Cardiac muscle cell (in vitro differentiated cells and primary cell): ENCODE results near the gene RPS27A. TPM values are rescaled to one million over a fixed set of nuclear protein-coding genes. Genes with fewer than 3 reads are reported as not detected.
A peak's percentile ranks its signal among the peaks of the same experiment; 100 is the strongest.
"Not testable (repeated sequence)": the region's sequence is repeated elsewhere in the genome, so short reads cannot be mapped to it uniquely, and the experiment has no call there.

ENCODE experiments used
- DNase-seq, 2 donors: peaks; one replicate each; pipeline versions ENCODE4 v3.0.0 to v3.0.0-alpha.2; 2010 to 2017; ENCODE audit warnings: low read depth in 1 of 2, low spot score in 1 of 2
- H3K27ac ChIP-seq: fragments of 200-600 bp; sonication (generic); 2 replicates; pipeline ENCODE4 v1.5.1; 2016
- H3K27me3 ChIP-seq: fragments of 200-600 bp; sonication (generic); 2 replicates; pipeline ENCODE4 v1.6.0; 2016; ENCODE audit warnings: control low read depth
- H3K36me3 ChIP-seq: fragments of 200-600 bp; sonication (generic); 2 replicates; pipeline ENCODE4 v1.5.1; 2016; ENCODE audit warnings: control low read depth
- H3K4me1 ChIP-seq: fragments of 200-600 bp; sonication (generic); 2 replicates; pipeline ENCODE4 v1.8.1; 2017; ENCODE audit warnings: low read depth, mild to moderate bottlenecking, mixed run types
- H3K4me3 ChIP-seq: fragments of 200-600 bp; sonication (generic); 2 replicates; pipeline ENCODE4 v1.5.1; 2016; ENCODE audit warnings: mild to moderate bottlenecking
- H3K9me3 ChIP-seq: fragments of 200-600 bp; sonication (generic); 2 replicates; pipeline ENCODE4 v1.5.1; 2017; ENCODE audit warnings: low read depth, mild to moderate bottlenecking, control low read depth
- CTCF ChIP-seq: IDR thresholded peaks from 2 replicates; pipeline ENCODE4 v1.5.1; 2012; ENCODE audit warnings: low read depth, mild to moderate bottlenecking, low read length
- polyA plus RNA-seq: library from polyadenylated mRNA; unstranded; fragments of >200 nt; fragmentation: Nextera tagmentation; extraction: Ambion mirVana; gene quantifications from 2 replicates; pipeline ENCODE4 v1.2.1, GENCODE V29; 2016
- total RNA-seq: library from RNA; depleted of rRNA; stranded (reverse); fragments of >200 nt; gene quantifications from 2 replicates; pipeline ENCODE4 v1.2.3, GENCODE V29; 2016

RPS27A gene
- total and polyA plus RNA-seq, 2 experiments from 2014 or later, result 556 to 695 TPM

GRCh38 chr2:55233658-55233940, 1.1 kb downstream of the RPS27A start:
- Histone ChIP-seq H3K36me3 (peaks cover 28% of the 10 kb centered on the region), H3K27ac (peak overlapping the region; percentile 98), H3K4me1 (peaks cover 14% of the 10 kb centered on the region), H3K9me3 (no peaks in the 10 kb centered on the region), H3K4me3 (peak overlapping the region; percentile 77), H3K27me3 (no peaks in the 10 kb centered on the region)
- no peak for DNase-seq
- no peak for TF ChIP-seq CTCF

- TF ChIP-seq CTCF, result no peak
- H3K4me1 ChIP-seq, result peaks cover 7% of the 10 kb centered on the region
- peak overlapping the region; percentile 21 for H3K27ac ChIP-seq
- no peak overlapping the region for H3K4me3 ChIP-seq
- DNase-seq, result no peak
- H3K36me3 ChIP-seq, result peaks cover 40% of the 10 kb centered on the region
- no peaks in the 10 kb centered on the region for H3K9me3 ChIP-seq
- no peaks in the 10 kb centered on the region for H3K27me3 ChIP-seq
Observed at GRCh38 chr2:55235724-55236538, 3.4 kb downstream of the RPS27A start.

- no peak for DNase-seq
- H3K9me3 ChIP-seq, result no peaks in the 10 kb centered on the region
- no peaks in the 10 kb centered on the region for H3K27me3 ChIP-seq
- H3K4me3 ChIP-seq, result no peak overlapping the region
- TF ChIP-seq CTCF, result no peak
- no peak overlapping the region for H3K27ac ChIP-seq
- peaks cover 40% of the 10 kb centered on the region for H3K36me3 ChIP-seq
- H3K4me1 ChIP-seq, result peaks cover 7% of the 10 kb centered on the region
Observed at GRCh38 chr2:55236992-55237543, 4.6 kb downstream of the RPS27A start.

- DNase-seq, result no peak
- TF ChIP-seq CTCF, result no peak
- H3K4me3 ChIP-seq, result no peak overlapping the region
- no peaks in the 10 kb centered on the region for H3K4me1 ChIP-seq
- peaks cover 43% of the 10 kb centered on the region for H3K36me3 ChIP-seq
- no peak overlapping the region for H3K27ac ChIP-seq
- no peaks in the 10 kb centered on the region for H3K27me3 ChIP-seq
- H3K9me3 ChIP-seq, result no peaks in the 10 kb centered on the region
Observed at GRCh38 chr2:55239656-55240222, 7.3 kb downstream of the RPS27A start.

GRCh38 chr2:55241582-55241981, 9.1 kb downstream of the RPS27A start:
- DNase-seq, H3K4me3 ChIP-seq, H3K27me3 ChIP-seq, H3K27ac ChIP-seq, H3K9me3 ChIP-seq, H3K4me1 ChIP-seq: not testable (repeated sequence)
- H3K36me3 ChIP-seq, result peaks cover 29% of the 10 kb centered on the region

- Histone ChIP-seq H3K27ac (no peak overlapping the region), H3K36me3 (peaks cover 28% of the 10 kb centered on the region), H3K27me3 (no peaks in the 10 kb centered on the region), H3K9me3 (no peaks in the 10 kb centered on the region), H3K4me3 (no peak overlapping the region), H3K4me1 (no peaks in the 10 kb centered on the region)
- no peak for TF ChIP-seq CTCF
- DNase-seq, result no peak
Observed at GRCh38 chr2:55242617-55243016, 10.1 kb downstream of the RPS27A start.
